DMS 273 treated with DMSO at 0.1 percent for 48 hours (cell line): ENCODE data around the gene HNRNPH1.

Experiments
- DNase-seq: peaks from one replicate; lab custom pipeline; 2025; lab: John Stamatoyannopoulos, UW

HNRNPH1 gene

DNA sequence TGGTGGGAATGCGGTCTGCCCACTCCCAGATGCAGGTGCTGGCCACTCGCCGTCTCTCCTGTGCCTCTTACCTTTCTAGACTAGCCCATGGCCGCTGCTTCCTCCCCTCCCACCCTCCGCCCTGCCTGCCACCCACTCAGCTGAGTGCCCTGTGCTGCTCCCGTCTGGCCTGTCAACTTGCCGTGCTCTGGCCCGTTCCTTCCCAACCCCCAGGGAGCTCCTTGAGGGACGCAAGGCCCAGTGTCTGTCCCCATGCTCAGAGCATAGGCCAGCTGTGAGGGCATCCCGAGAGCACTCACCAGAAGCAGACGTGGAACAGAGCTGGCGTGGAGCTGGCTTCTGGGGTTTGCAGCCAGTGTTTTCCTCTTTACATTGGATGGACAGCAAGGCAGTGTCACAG lies 20.2 kb downstream of the HNRNPH1 start:
- no peak for DNase-seq

DNA sequence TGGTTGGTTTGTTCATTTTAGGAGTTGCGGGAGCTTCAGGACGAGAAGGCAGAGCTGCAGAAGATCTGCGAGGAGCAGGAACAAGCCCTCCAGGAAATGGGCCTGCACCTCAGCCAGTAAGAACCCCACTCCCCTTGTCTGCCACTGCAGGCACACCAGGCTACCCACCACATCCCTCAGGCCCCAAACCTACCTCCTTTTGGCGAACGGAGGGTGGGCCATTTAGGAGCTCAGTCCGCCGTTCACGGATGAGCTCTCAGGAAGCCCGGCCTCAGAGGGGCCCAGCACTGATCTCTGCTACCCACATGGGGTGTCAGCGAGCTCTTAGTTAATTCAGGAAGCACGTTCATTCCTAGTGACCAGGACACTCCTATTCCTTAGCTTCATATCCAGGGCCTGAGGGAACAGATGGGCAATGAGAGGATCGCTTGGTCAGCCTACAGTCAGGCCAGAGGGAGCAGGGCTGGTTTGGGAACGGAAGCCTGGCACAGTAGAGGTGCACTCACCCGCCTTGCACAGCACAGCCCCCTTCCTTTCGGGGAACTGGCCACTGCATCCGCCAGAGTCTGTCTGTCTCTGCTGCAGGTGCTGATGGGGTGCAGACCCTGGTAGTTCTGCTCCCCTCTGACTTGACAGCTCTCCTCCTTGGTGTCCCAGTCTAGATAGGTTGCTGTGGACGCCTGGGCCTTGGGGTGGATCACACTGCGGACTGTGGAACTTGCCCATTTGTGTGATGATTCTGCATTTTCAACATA lies 21.4 kb downstream of the HNRNPH1 start:
- no peak for DNase-seq

DNA sequence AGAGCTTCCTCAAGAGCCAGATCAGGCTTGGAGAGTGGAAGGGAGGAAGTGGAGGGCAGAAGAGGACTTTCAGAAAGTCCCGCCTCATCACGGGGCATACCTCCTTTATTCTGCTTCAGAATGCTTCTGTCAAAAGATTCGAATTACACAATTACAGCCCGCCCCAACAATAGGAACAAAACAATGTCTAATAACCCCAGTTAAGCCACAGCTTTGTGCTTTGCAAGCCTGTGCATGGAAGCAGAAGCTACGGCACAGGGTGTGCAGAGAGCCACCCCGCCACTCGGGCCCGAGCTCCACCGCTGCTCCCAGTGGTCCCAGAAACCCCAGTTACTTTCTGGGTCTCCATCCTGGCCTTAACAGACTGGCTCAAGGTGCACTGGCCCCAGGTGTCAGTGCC lies 23.5 kb downstream of the HNRNPH1 start:
- DNase-seq, result no peak

DNA sequence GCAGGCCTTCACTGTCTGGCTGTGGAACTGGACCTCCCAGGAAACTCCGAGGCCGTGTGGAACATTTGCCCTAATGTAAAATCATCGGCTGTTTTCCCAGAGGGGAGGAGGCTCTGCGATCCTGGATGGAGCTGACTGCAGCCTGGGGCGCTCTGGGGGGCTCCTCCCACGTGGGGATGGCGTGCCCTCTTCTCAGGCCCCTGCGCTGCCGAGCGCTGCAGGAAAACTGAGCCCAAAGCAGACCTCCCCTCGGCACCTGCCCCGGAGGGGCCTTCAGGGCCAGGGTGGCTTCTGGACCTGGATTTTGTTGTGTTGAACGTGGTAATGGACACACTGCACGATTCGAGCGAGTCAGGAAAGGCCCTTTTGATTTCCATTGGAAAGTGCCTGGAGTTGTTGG lies 23.9 kb downstream of the HNRNPH1 start:
- no peak for DNase-seq

DNA sequence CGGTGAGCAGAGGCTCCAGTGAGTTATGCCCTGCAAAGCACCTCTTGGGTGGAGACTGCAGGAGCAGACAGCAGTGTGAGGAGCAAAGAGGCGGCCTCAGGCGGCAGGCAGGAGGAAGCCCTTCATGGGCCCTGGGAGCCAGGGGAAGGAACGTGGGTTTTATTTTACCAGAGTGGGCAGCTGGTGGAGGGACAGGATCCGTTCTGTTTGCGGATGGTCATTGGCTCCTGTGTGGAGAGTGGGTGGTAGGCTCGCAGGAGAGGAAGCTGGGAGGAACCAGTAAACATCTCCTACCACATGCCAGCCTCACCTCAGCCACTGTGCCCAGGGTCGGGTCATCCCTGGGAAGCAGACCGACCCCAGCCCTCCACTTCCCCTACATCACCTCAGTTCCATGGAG lies 24.4 kb downstream of the HNRNPH1 start:
- no peak for DNase-seq

DNA sequence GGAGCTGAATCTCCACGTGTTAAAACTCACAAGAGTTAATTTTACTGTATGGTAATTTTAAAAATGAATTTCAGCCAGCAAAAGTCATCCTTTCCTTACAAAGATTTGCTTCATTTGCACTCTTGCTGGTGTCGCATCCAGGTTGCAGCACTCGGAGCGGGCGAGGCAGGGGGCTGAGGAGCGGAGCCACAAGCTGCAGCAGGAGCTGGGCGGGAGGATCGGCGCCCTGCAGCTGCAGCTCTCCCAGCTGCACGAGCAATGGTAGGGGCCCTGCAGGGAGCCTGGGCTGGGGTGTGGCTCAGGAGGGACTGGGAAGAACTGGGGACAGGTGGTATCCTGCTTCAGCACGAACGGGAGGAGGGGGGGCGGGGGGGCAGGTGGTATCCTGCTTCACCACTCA lies 27.1 kb downstream of the HNRNPH1 start:
- no peak for DNase-seq

DNA sequence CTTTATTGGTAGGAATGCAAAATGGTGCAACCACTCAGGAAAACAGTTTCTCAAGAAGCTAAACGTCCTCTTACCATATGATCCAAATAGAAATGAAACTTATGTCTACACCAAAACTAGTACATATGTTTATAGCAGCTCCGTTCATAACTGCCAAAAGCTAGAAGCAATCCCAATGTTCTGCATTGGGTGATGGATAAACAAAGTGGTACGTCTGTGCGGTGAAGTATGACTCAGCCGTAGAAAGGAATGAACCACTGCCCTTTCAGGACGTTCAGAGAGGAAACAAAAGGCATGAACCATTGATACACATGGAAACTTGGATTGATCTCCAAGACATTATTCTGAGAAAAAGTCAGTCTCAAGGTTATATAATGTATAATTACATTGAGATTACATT lies 27.6 kb downstream of the HNRNPH1 start:
- no peak for DNase-seq

DNA sequence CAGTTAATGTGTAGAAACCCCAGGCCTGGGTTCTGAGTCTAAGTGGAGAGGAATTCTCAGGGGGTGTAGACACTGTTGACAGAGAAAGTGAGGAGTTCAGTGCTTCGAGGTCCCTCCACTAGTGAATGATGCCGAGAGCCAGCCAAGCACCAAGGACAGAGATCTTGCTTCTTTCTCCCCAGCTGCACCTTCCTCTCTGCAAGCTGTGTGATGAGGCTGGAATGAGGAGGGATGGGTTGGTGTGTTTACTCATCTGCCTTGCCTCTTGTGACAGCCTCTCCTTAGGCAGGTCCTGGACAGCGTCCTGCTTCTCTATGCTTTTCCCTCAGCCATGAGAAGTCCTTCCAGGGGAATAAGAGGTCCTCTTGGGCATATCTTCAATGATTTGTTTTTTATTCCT lies 35.3 kb downstream of the HNRNPH1 start:
- no peak for DNase-seq

DNA sequence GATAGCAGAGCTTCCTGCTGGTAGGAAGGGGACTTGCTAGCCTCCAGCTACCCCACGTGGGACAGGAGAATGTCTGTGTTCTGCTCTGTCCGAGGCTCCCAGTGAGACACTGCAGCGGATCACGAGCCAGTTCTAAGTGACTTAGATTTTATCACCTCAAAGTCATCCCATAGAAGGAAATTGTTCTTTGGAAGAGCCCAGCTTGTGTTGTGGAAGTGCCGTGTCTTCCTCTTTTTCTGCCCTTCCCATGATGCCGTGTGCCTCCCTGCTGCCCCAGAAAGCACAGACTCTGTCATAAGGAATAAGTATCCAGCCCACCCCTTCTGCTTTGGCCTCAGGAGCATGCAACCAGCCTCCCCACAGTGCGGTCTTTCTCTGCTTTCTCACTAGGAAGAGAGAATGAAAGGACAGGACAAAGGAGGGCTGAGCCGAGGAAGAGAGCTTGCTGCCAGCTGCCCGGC lies 37.5 kb downstream of the HNRNPH1 start:
- no peak for DNase-seq

DNA sequence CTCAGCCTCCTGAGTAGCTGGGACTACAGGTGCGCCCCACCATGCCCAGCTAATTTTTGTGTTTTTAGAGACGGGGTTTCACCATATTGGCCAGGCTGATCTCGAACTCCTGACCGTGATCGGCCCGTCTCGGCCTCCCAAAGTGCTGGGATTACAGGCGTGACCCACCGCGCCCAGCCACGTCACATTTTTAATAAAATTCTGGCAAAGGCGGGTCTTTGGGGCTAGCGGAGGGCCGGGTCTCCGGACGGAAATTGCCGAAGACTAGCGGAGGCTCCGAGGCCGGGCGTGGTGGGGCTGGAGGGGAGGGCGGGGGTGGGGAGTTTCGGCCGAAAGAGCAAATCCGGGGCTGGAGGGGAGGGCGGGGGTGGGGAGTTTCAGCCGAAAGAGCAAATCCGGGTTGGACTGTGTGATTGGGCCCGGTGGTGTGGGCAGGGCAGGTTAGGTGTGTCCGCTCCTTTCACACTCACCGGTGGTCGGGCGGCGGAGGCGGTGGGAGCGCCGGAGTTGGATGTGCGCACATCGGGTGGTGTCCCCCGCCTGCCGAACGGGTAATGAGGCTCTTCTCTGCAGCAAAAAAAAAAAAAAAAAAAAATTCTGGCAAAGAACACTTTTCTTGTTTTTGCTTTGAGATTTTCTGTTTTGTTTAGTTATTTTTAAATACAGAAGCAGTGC lies 46.0 kb downstream of the HNRNPH1 start:
- DNase-seq, result no peak

DNA sequence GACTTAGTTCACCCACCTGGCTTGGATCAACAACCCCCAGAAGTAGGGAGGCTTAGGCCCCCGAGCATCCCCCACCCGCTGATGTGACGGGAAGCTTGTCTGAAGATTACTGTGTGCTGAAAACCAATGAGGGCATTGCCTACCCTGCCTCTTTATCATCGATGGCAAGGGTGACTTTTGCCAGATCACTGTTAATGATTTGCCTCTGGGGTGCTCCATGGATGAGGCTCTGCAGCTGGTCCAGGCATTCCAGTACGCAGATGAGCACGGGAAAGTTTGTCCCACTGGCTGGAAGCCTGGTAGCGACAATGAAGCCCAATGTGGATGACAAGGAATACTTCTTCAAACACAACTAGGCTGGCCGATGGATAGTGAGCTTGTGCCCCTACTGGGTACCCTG lies 51.1 kb downstream of the HNRNPH1 start:
- no peak for DNase-seq

DNA sequence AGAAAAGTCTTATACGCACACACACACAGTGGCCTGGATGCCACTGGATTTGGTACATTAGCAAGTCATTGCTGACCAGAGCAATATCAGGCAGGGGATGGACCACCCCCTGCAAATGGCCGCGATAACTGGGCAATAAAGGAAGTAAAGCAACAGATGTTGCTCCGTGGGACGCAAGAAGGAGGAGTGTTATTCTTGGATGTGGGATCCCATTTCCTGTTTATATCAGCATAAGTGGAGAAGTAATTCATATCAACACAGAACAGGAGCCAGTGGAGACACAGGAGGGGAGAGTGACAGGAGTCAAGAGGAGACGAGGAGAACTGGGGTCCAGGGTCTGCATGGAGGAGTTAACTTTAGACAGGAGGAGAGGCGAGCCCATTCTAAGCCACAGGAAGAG lies 54.8 kb downstream of the HNRNPH1 start:
- DNase-seq, result no peak

DNA sequence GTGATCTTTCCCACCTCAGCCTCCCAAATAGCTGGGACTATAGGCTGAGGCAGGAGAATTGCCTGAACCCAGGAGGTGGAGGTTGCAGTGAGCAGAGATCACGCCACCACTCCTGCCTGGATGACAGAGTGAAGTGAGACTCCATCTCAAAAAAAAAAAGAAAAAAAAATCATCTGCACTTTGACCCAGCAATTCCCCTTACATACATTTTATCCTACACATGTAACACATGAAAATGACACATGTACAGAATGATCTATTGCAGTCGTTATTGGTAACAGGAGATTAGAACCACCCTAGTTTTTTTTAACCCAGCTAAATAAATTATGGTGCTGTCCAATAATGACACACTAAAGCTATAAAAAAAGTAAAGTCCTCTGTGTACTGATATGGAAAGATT lies 58.9 kb downstream of the HNRNPH1 start:
- DNase-seq, result no peak
